LNCAP (cell line): ENCODE data around the gene CDC42EP4.

Source experiments
- CTCF ChIP-seq: fragments of 450-650 bp; IDR thresholded peaks from 2 replicates; pipeline ENCODE4 v1.5.1; 2017; ENCODE audit warnings: mild to moderate bottlenecking

The CDC42EP4 gene

DNA sequence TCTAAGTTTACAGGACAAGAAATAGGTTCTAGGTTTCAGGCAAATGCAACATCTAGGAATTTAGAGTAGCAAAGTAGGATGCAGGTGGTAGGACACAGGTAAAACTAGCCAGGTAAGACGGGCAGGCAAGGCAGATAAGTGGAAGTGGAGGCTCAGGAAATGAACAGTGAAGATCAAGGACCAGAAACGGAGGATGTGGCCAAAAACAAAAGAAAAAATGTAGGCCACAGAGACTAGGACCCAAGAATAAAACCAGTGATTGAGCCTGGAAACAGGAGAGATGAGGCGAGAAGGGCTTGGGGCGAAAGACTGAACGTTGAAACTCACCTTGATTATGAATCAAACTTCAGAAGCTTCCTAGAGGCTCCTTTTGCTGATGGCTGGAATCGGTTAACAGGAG is 74.1 kb downstream of the CDC42EP4 start:
- TF ChIP-seq CTCF: no peak

- TF ChIP-seq CTCF: no peak
Measured at GRCh38 chr17:73234736-73235135, 77.1 kb downstream of the CDC42EP4 start.
